Measurements from ENCODE around the gene ATP6V1F.
A peak's percentile ranks its signal among the peaks of the same experiment; 100 is the strongest.

Gene ATP6V1F

DNA sequence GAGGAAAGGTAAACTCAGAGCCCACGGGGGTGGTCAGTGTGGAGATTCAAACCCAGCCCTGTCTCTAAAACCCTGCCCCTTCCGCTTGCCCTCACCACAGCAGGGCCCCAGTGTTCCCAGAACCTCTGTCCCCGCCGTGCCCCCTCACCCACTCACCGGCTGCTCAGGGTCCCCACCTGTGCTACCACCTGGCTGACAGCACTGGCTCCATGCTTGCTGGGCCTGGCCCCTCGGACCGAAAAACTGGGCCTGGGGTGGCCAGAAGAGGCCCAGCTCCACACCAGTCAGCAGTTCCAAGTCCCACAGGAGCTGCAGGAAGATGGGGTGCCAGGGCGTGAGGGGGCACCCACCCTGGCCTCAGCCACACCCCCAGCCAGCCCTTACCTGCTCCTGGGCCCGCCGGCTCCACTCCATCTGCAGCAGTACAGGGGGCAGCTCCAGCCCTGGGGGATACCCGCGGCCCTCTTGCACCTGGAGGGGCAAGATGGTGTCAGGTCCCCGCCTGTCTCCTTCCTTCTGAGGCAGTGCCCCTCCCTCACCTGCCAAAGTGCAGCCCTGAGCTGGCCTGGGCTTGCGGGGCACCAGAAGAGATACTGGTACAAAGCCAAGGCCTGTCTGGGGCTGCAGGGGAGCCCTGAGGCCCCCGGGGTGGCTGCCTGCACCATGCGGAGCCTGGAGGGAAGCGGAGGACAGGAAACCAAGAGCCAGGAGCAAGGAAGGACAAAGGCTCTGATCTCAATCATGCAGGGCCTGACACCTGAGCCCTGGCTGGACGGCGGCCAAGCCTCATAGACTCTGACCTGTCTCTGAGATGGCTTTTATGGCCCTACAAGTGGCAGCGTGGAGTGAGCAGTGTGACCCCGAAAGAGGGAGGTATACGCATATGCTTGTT, 11.7 kb downstream of the ATP6V1F start:
- no peak for TF ChIP-seq CTCF (conservative IDR thresholded peaks at IDR 0.05)
- TF ChIP-seq ZFX (IDR thresholded peaks at IDR 0.05): no peak
- peak overlapping the region; percentile 11; the same call in 1 of the 2 replicates for H3K27ac ChIP-seq

GRCh38 chr7:128875523-128875948, 12.9 kb downstream of the ATP6V1F start:
- H3K27ac ChIP-seq: no peak overlapping the region
- TF ChIP-seq ZFX (IDR thresholded peaks at IDR 0.05) (no peak), CTCF (conservative IDR thresholded peaks at IDR 0.05) (no peak)

GRCh38 chr7:128876127-128876526, 13.5 kb downstream of the ATP6V1F start:
- H3K27ac ChIP-seq: no peak overlapping the region
- no peak for TF ChIP-seq CTCF (conservative IDR thresholded peaks at IDR 0.05)
- TF ChIP-seq ZFX (IDR thresholded peaks at IDR 0.05): no peak

GRCh38 chr7:128876586-128876977, 13.9 kb downstream of the ATP6V1F start:
- H3K27ac ChIP-seq: no peak overlapping the region
- TF ChIP-seq ZFX (IDR thresholded peaks at IDR 0.05) (no peak), CTCF (conservative IDR thresholded peaks at IDR 0.05) (no peak)

DNA sequence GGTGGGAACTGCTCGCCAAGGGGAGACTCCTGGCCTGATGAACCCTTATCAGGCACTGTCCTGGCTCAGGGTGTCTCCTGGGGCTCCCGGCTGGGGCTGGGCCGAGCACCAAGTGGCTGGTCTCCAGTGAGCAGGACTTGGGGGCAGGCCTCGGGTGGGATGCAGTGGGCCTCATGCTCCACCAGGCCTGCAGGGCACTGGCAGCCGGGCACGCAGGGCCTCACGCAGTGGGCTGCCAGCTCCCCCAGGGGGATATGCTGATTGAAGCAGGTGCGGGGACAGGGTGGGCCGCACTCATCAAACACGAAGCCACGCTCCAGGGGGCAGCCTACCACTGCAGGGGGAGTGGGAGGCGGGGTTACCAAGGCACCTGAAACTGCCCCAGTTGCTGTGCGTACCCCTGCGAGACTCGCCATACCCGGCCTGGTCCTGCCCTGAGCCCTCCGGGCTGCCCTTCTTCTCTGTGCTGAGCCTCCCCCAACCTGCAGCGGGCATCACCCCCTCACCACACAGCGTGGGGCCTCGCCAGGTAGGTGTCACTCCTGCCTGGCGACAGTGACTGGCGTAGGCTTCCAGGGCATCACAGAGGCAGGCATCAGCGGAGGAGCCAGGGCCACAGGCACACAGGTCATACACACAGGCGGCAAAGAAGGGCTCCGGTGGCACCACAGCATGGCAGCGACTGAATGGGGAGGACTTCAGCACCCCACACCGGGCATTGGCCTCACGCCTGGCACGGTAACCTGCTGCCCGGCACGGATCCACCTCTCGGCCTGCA, 14.5 kb downstream of the ATP6V1F start:
- TF ChIP-seq ZFX (IDR thresholded peaks at IDR 0.05): no peak
- no peak overlapping the region for H3K27ac ChIP-seq

- no peak overlapping the region for H3K27ac ChIP-seq
- TF ChIP-seq CTCF (conservative IDR thresholded peaks at IDR 0.05) (no peak), ZFX (IDR thresholded peaks at IDR 0.05) (no peak)
Measured at GRCh38 chr7:128877756-128878120, 15.1 kb downstream of the ATP6V1F start.

GRCh38 chr7:128878226-128879105, 15.8 kb downstream of the ATP6V1F start:
- peak overlapping the region; percentile 62; the same call in 1 of the 2 replicates for H3K27ac ChIP-seq
- TF ChIP-seq ZFX (IDR thresholded peaks at IDR 0.05) (no peak), CTCF (conservative IDR thresholded peaks at IDR 0.05) (no peak)
